PC-9 (cell line): Measurements from ENCODE around the gene PRKCH. TPM values are rescaled to one million over a fixed set of nuclear protein-coding genes. Genes with fewer than 3 reads are reported as not detected.

Source experiments
- BruUV-seq: library from RNA; stranded (reverse); fragments of 400-500 nt; replicated peaks from 2 replicates; lab custom pipeline; 2021; lab: Mats Ljungman, UMichigan
- CTCF ChIA-PET: fragments of 300-600 bp; sonication (Branson Sonifier 250); formaldehyde crosslinking; loops from one replicate; lab custom pipeline; 2022; ENCODE audit warnings: antibody characterized with exemption; lab: Charles Lee
- POLR2A ChIA-PET: fragments of 300-600 bp; sonication (Branson Sonifier 250); formaldehyde crosslinking; loops from one replicate; lab custom pipeline; 2022; ENCODE audit warnings: antibody characterized with exemption; ENCODE audit not compliant: unreplicated experiment; lab: Charles Lee
- DNase-seq, 2 experiments: peaks; one replicate each; pipeline versions ENCODE4 v3.0.0 to v3.0.0-alpha.2; 2015 to 2022; ENCODE audit warnings: mixed read lengths in 1 of 2
- H2AFZ ChIP-seq: fragments of 200-600 bp; sonication (generic); 2 replicates; pipeline ENCODE4 v1.8.1; 2017; ENCODE audit warnings: antibody characterized with exemption
- H3F3A ChIP-seq: fragments of 200-600 bp; sonication (generic); 2 replicates; pipeline ENCODE4 v1.8.1; 2017; ENCODE audit warnings: antibody characterized with exemption, mild to moderate bottlenecking, low read depth; ENCODE audit not compliant: insufficient read depth
- H3K27ac ChIP-seq: fragments of 200-600 bp; sonication (generic); 2 replicates; pipeline ENCODE4 v1.6.1; 2016; ENCODE audit warnings: mixed run types
- H3K27me3 ChIP-seq: fragments of 200-600 bp; sonication (generic); 2 replicates; pipeline ENCODE4 v1.6.1; 2016; ENCODE audit warnings: low read depth, mixed run types; ENCODE audit not compliant: insufficient read depth
- H3K36me3 ChIP-seq: fragments of 200-600 bp; sonication (generic); 2 replicates; pipeline ENCODE4 v1.6.1; 2016; ENCODE audit warnings: low read depth, mixed run types
- H3K4me1 ChIP-seq: fragments of 200-600 bp; sonication (generic); replicated peaks from 2 replicates; pipeline ENCODE4 v1.6.1; 2016; ENCODE audit warnings: mixed run types; ENCODE audit not compliant: insufficient read depth
- H3K4me2 ChIP-seq: fragments of 200-600 bp; sonication (generic); 2 replicates; pipeline ENCODE4 v1.6.1; 2017; ENCODE audit warnings: mixed run types
- H3K4me3 ChIP-seq: fragments of 200-600 bp; sonication (generic); 2 replicates; pipeline ENCODE4 v1.6.1; 2016; ENCODE audit warnings: mixed run types
- H3K79me2 ChIP-seq: fragments of 200-600 bp; sonication (generic); 2 replicates; pipeline ENCODE4 v1.6.1; 2017; ENCODE audit warnings: low read depth, mixed run types
- H3K9me2 ChIP-seq: fragments of 200-600 bp; sonication (generic); 2 replicates; pipeline ENCODE4 v1.8.1; 2017; ENCODE audit warnings: mild to moderate bottlenecking; ENCODE audit not compliant: insufficient read depth
- H3K9me3 ChIP-seq: fragments of 200-600 bp; sonication (generic); 2 replicates; pipeline ENCODE4 v1.8.1; 2016; ENCODE audit warnings: low read depth; ENCODE audit not compliant: insufficient read depth
- H4K20me1 ChIP-seq: fragments of 200-600 bp; sonication (generic); 2 replicates; pipeline ENCODE4 v1.8.1; 2017; ENCODE audit not compliant: insufficient read depth
- EZH2 ChIP-seq: fragments of 200-600 bp; sonication (generic); IDR thresholded peaks from 2 replicates; pipeline ENCODE4 v1.8.0; 2017; ENCODE audit warnings: antibody characterized with exemption, low read depth
- intact Hi-C: fragments of 100-400 bp; cut with micrococcal nuclease; formaldehyde crosslinking; loops from one replicate; pipeline ENCODE4 v1.10.0; 2022; ENCODE audit not compliant: unreplicated experiment
- total RNA-seq: library from RNA; stranded (reverse); gene quantifications from 2 replicates; pipeline ENCODE4 v1.2.3, GENCODE V29; 2021
- TF ChIP-seq, protein P1 (sequence below): fragments of 200-600 bp; sonication (generic); conservative IDR thresholded peaks from 2 replicates; pipeline ENCODE4 v1.6.1; 2017; ENCODE audit warnings: mixed run types, antibody characterized with exemption, mild to moderate bottlenecking, moderate library complexity

Gene PRKCH
- total RNA-seq, 1 experiment from 2014 or later = 32.4 TPM

DNA sequence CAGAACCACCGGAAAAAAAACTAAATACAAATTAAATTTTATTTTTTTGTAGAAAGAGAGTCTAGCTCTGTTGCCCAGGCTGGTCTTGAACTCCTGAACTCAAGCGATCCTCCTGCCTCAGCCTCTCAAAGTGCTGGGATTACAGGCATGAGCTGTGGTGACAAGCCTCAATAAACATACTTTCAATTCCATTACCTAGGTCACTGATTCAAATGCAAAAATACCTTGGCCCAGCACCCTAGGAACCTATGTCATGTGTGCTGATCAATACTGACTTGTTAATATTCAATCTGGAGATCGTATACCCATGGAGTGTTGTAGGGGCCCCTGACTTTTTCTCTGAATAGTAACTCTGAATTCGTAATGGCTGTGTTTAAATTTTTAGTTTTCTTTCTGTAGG is 33.2 kb upstream of the PRKCH start:
- H3K27me3 ChIP-seq = no peaks in the 10 kb centered on the region
- no peaks in the 10 kb centered on the region for H3K9me2 ChIP-seq
- no peak overlapping the region for H3K4me2 ChIP-seq
- no peak overlapping the region for H2AFZ ChIP-seq
- no peak overlapping the region for H3K4me3 ChIP-seq
- no TSS peak for BruUV-seq
- no peaks in the 10 kb centered on the region for H4K20me1 ChIP-seq
- intact Hi-C loops = loop anchor here (10.0 kb wide), 1 partner anchor 933 kb away; no protein-coding TSS in a partner anchor
- DNase-seq = no peak
- H3K36me3 ChIP-seq = no peaks in the 10 kb centered on the region
- no peak overlapping the region for H3K27ac ChIP-seq
- H3K79me2 ChIP-seq = 0 out of 2 replicates have a peak, but pooled peaks cover under 1% of the 10 kb centered on the region
- no peaks in the 10 kb centered on the region for H3K9me3 ChIP-seq
- ChIA-PET POLR2A (interaction anchor here (0.7 kb wide), 1 partner anchor 337 kb away, joined by 5 read pairs; no protein-coding TSS in a partner anchor), CTCF (no interaction called here)
- peaks cover 10% of the 10 kb centered on the region; the same call in 1 of the 2 replicates for H3F3A ChIP-seq
- H3K4me1 ChIP-seq = peaks cover 16% of the 10 kb centered on the region
- TF ChIP-seq, protein P1, sequence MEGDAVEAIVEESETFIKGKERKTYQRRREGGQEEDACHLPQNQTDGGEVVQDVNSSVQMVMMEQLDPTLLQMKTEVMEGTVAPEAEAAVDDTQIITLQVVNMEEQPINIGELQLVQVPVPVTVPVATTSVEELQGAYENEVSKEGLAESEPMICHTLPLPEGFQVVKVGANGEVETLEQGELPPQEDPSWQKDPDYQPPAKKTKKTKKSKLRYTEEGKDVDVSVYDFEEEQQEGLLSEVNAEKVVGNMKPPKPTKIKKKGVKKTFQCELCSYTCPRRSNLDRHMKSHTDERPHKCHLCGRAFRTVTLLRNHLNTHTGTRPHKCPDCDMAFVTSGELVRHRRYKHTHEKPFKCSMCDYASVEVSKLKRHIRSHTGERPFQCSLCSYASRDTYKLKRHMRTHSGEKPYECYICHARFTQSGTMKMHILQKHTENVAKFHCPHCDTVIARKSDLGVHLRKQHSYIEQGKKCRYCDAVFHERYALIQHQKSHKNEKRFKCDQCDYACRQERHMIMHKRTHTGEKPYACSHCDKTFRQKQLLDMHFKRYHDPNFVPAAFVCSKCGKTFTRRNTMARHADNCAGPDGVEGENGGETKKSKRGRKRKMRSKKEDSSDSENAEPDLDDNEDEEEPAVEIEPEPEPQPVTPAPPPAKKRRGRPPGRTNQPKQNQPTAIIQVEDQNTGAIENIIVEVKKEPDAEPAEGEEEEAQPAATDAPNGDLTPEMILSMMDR = no peak
- TF ChIP-seq EZH2 = no peak

DNA sequence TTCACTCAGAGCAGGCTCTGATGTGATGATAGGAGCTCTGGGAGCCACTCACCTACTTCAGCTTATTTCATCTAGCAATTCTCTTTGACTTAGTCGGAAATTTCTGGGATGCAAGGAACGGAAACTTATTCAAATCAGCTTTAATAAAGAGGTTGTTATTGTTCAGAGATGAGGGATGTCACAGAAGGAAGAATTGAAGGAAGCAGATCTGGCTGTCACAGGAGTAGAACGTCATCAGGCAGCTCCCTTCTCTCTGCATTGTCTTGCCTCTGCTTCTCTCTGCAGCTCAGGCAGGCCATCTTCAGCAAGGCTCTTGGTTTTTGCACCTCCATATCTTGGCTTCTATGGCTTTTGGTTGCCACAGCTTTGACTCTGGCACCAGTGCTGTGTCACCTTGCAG is 32.7 kb upstream of the PRKCH start:
- no peaks in the 10 kb centered on the region for H3K79me2 ChIP-seq
- H4K20me1 ChIP-seq = no peaks in the 10 kb centered on the region
- H3F3A ChIP-seq = peaks cover 10% of the 10 kb centered on the region; the same call in 1 of the 2 replicates
- H3K36me3 ChIP-seq = no peaks in the 10 kb centered on the region
- no peak overlapping the region for H3K4me3 ChIP-seq
- H3K27me3 ChIP-seq = no peaks in the 10 kb centered on the region
- H2AFZ ChIP-seq = no peak overlapping the region
- CTCF ChIA-PET = no interaction called here
- no TSS peak for BruUV-seq
- TF ChIP-seq, protein P1 = no peak
- no peak for TF ChIP-seq EZH2
- POLR2A ChIA-PET = interaction anchor here (0.7 kb wide), 1 partner anchor 336 kb away, joined by 5 read pairs; no protein-coding TSS in a partner anchor
- H3K9me2 ChIP-seq = no peaks in the 10 kb centered on the region
- no peaks in the 10 kb centered on the region for H3K9me3 ChIP-seq
- peaks cover 16% of the 10 kb centered on the region for H3K4me1 ChIP-seq
- no peak for DNase-seq
- H3K27ac ChIP-seq = no peak overlapping the region
- no peak overlapping the region for H3K4me2 ChIP-seq
- intact Hi-C loops = loop anchor here (10.0 kb wide), 1 partner anchor 934 kb away; no protein-coding TSS in a partner anchor

DNA sequence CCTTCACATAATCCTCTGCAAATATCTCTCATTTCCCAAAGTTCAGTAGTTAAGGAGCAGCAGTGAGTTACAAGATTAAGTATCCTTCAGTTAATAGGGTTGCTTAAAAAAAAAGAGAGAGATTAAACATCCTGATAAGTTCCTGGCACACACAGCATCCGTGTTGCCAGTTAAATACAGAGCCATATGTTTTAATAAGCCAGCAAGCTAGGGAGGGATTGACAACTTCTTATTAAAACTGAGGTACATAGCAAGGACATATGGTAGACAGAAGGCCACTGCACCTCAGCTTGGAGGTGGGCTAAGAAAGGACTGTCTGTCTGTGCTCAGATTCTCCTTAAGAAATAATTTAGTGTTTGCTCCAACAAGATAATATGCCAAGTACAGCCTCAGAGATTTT is 30.7 kb upstream of the PRKCH start:
- Histone ChIP-seq H3K27me3 (no peaks in the 10 kb centered on the region), H3K9me3 (no peaks in the 10 kb centered on the region), H3K36me3 (no peaks in the 10 kb centered on the region), H3K9me2 (no peaks in the 10 kb centered on the region), H3K4me3 (no peak overlapping the region), H3K4me2 (no peak overlapping the region), H3K27ac (no peak overlapping the region), H3K79me2 (no peaks in the 10 kb centered on the region), H2AFZ (no peak overlapping the region), H3K4me1 (peaks cover 3% of the 10 kb centered on the region), H3F3A (peaks cover 3% of the 10 kb centered on the region; the same call in 1 of the 2 replicates), H4K20me1 (no peaks in the 10 kb centered on the region)
- DNase-seq = no peak
- TF ChIP-seq EZH2 = no peak
- TF ChIP-seq, protein P1 = no peak
- intact Hi-C loops = loop anchor here (10.0 kb wide), 1 partner anchor 444 kb away; no protein-coding TSS in a partner anchor
- ChIA-PET CTCF (interaction anchor here (0.6 to 1.2 kb wide), 2 partner anchors 132 to 162 kb away, joined by 7 to 8 read pairs; no protein-coding TSS in a partner anchor), POLR2A (no interaction called here)
- BruUV-seq = no TSS peak
